Measurements from ENCODE around the gene ACTR1B. TPM values are rescaled to one million over a fixed set of nuclear protein-coding genes. Genes with fewer than 3 reads are reported as not detected.
"Not testable (repeated sequence)": the region's sequence is repeated elsewhere in the genome, so short reads cannot be mapped to it uniquely, and the experiment has no call there.

ACTR1B gene
- polyA plus RNA-seq, 1 of the 3 experiments (the other 2 are of a cell fraction), result 51.5 TPM

DNA sequence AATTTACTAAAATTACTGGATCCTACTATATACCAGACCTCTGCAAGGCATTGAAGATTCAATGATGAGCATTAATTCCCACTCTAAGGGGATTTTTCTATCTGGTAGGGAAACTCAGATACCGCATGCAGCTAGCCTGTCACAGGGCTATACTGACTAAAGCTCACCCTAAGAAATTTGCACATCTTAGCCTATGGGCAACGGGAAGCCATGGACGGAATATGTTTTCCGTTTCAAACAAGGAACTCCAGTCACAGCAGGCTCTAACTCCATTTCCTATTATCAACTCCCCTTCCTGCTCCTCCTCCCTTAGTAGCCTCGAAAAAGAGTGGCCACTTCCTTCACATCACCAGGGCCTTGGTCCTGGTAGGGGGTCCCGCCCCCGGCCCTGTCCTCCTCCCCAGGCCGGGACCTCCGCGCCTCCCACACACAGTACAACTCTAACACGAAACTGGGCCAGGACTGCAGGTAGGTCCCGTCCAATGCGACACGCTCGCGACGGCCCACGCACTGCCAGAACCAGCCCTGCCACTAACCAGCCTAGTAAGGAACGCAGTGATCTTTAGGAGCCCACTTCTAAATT lies 18.6 kb downstream of the ACTR1B start:
- no peak for TF ChIP-seq EP300 (IDR thresholded peaks at IDR 0.05; ENCODE audit: borderline replicate concordance in 1 of 2, low read depth in 1 of 2, low read length in 1 of 2)
- TF ChIP-seq, protein P1, sequence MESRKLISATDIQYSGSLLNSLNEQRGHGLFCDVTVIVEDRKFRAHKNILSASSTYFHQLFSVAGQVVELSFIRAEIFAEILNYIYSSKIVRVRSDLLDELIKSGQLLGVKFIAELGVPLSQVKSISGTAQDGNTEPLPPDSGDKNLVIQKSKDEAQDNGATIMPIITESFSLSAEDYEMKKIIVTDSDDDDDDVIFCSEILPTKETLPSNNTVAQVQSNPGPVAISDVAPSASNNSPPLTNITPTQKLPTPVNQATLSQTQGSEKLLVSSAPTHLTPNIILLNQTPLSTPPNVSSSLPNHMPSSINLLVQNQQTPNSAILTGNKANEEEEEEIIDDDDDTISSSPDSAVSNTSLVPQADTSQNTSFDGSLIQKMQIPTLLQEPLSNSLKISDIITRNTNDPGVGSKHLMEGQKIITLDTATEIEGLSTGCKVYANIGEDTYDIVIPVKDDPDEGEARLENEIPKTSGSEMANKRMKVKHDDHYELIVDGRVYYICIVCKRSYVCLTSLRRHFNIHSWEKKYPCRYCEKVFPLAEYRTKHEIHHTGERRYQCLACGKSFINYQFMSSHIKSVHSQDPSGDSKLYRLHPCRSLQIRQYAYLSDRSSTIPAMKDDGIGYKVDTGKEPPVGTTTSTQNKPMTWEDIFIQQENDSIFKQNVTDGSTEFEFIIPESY (IDR thresholded peaks at IDR 0.05; ENCODE audit: borderline replicate concordance, low read depth), result no peak
- TF ChIP-seq TEAD4 (IDR thresholded peaks at IDR 0.05; ENCODE audit: borderline replicate concordance, insufficient read depth), result no peak
- no peak for TF ChIP-seq TCF12 (IDR thresholded peaks at IDR 0.05)
- no peaks in the 10 kb centered on the region for H4K20me1 ChIP-seq (ENCODE audit: insufficient read depth)
- H3K9ac ChIP-seq, result peak overlapping the region; percentile 56
- H3K4me1 ChIP-seq (ENCODE audit: control insufficient read depth in 1 of 2, insufficient read depth in 2 of 2, low read depth in 1 of 2, low read length in 1 of 2), result peaks cover 0 to 16% of the 10 kb centered on the region in 2 experiments; a peak in 2 of 4 replicates
- ChIA-PET POLR2A (interaction anchor here (0.9 to 2.0 kb wide), 4 partner anchors 12 to 55 kb away, joined by 4 to 26 read pairs (median 8); partner anchors contain the start of gene ACTR1B), CTCF (interaction anchor here (1.0 to 2.7 kb wide), 6 partner anchors 17 to 54 kb away, joined by 3 to 12 read pairs (median 6); partner anchors contain the start of gene ACTR1B)
- peak overlapping the region; percentile 68 to 87; a peak in 3 of 4 replicates for H3K27ac ChIP-seq (ENCODE audit: low read depth in 2 of 2, low read length in 1 of 2)
- no peaks in the 10 kb centered on the region for H3F3A ChIP-seq (replicated peaks; ENCODE audit: insufficient read depth)
- H3K9me2 ChIP-seq, result no peaks in the 10 kb centered on the region
- WGBS (ENCODE audit: low lambda C conversion rate), result 24% methylated on average over 18 of the region's 19 CpGs
- H3K4me2 ChIP-seq, result peak overlapping the region; percentile 85
- peak; percentile 47 for DNase-seq
- H3K79me2 ChIP-seq (ENCODE audit: insufficient read depth), result peaks cover 18% of the 10 kb centered on the region
- no peaks in the 10 kb centered on the region for H3K27me3 ChIP-seq (ENCODE audit: insufficient read depth)
- H2AFZ ChIP-seq (ENCODE audit: low read depth), result peak overlapping the region; percentile 96
- no peaks in the 10 kb centered on the region for H3K9me3 ChIP-seq
- peak overlapping the region; percentile 98 for H3K4me3 ChIP-seq (ENCODE audit: low read depth in 2 of 2, low read length in 1 of 2)
- peaks cover 23 to 29% of the 10 kb centered on the region in 2 experiments for H3K36me3 ChIP-seq (replicated peaks in 1 of 2; ENCODE audit: control insufficient read depth in 1 of 2, insufficient read depth in 2 of 2, low read length in 1 of 2)

- Histone ChIP-seq H3K4me1 (ENCODE audit: control insufficient read depth in 1 of 2, insufficient read depth in 2 of 2, low read depth in 1 of 2, low read length in 1 of 2) (peaks cover 0 to 16% of the 10 kb centered on the region in 2 experiments; a peak in 2 of 4 replicates), H3K4me2 (no peak overlapping the region), H2AFZ (ENCODE audit: low read depth) (no peak overlapping the region), H3K9ac (no peak overlapping the region), H3F3A (replicated peaks; ENCODE audit: insufficient read depth) (no peaks in the 10 kb centered on the region), H3K79me2 (ENCODE audit: insufficient read depth) (peaks cover 18% of the 10 kb centered on the region), H3K27ac (ENCODE audit: low read depth in 2 of 2, low read length in 1 of 2) (no peak overlapping the region), H3K27me3 (ENCODE audit: insufficient read depth) (no peaks in the 10 kb centered on the region), H3K36me3 (replicated peaks in 1 of 2; ENCODE audit: control insufficient read depth in 1 of 2, insufficient read depth in 2 of 2, low read length in 1 of 2) (peaks cover 21% of the 10 kb centered on the region in 2 experiments), H3K9me2 (no peaks in the 10 kb centered on the region), H4K20me1 (ENCODE audit: insufficient read depth) (no peaks in the 10 kb centered on the region), H3K4me3 (ENCODE audit: low read depth in 2 of 2, low read length in 1 of 2) (no peak overlapping the region), H3K9me3 (no peaks in the 10 kb centered on the region)
- 97% methylated on average over 4 of the region's 4 CpGs for WGBS (ENCODE audit: low lambda C conversion rate)
- no peak for TF ChIP-seq GATA2 (CRISPR knock-in tag; IDR thresholded peaks at IDR 0.05)
- TF ChIP-seq, protein P1 (IDR thresholded peaks at IDR 0.05; ENCODE audit: borderline replicate concordance, low read depth), result no peak
- TF ChIP-seq FOSL2 (IDR thresholded peaks at IDR 0.05; ENCODE audit: borderline replicate concordance, low read depth), result no peak
- DNase-seq, result no peak
- ChIA-PET CTCF (interaction anchor here (0.7 to 1.5 kb wide), 3 partner anchors 53 to 54 kb away, joined by 3 to 4 read pairs (median 3); no protein-coding TSS in a partner anchor), POLR2A (no interaction called here)
These were observed 19.7 kb downstream of the ACTR1B start for GRCh38 chr2:97644023-97644717.

GRCh38 chr2:97626049-97626430 lies 37.8 kb downstream of the ACTR1B start:
- H3K27me3 ChIP-seq (ENCODE audit: insufficient read depth); H3F3A ChIP-seq (replicated peaks; ENCODE audit: insufficient read depth); POLR2A ChIA-PET; H4K20me1 ChIP-seq (ENCODE audit: insufficient read depth); H3K9me3 ChIP-seq; H3K79me2 ChIP-seq (ENCODE audit: insufficient read depth); H3K4me1 ChIP-seq (ENCODE audit: control insufficient read depth in 1 of 2, insufficient read depth in 2 of 2, low read depth in 1 of 2, low read length in 1 of 2); H3K27ac ChIP-seq (ENCODE audit: low read depth in 2 of 2, low read length in 1 of 2); CTCF ChIA-PET; DNase-seq; H3K4me3 ChIP-seq (ENCODE audit: low read depth in 2 of 2, low read length in 1 of 2); H3K36me3 ChIP-seq (replicated peaks in 1 of 2; ENCODE audit: control insufficient read depth in 1 of 2, insufficient read depth in 2 of 2, low read length in 1 of 2); H3K9me2 ChIP-seq; H2AFZ ChIP-seq (ENCODE audit: low read depth); H3K4me2 ChIP-seq; H3K9ac ChIP-seq: not testable (repeated sequence)
- 43% methylated on average over 6 of the region's 8 CpGs for WGBS (ENCODE audit: low lambda C conversion rate)

DNA sequence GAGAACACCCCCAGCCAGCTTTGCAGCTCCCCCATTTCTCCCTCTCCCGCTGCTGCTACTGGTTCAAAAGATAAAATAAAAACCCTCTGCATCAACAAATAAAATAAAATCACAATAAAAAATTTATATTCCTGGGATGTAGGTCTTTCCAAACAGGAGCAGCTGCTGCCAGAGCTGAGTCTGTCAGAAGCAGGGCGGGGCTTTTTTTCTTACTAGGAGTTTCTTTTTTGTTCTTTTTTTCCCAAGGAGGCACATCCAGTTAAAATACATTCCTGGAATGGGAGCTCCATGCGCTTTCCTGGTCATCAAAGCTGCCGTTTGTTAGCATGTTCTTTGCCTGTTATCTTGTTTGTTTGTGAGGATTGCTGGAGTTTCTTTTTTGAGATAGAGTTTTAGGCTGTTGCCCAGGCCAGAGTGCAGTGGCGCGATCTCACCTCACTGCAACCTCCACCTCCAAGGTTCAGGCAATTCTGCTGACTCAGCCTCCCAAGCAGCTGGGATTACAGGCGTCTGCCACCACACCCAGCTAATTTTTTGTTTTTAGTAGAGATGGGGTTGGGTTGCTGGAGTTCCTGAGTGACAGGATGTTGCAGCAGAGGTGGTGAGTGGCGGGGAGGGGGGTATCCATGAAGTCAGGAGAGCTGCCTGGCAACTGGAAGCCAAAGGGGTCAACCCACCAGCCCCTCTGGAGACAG lies 38.3 kb downstream of the ACTR1B start:
- H3K36me3 ChIP-seq (replicated peaks in 1 of 2; ENCODE audit: control insufficient read depth in 1 of 2, insufficient read depth in 2 of 2, low read length in 1 of 2); POLR2A ChIA-PET; H3K79me2 ChIP-seq (ENCODE audit: insufficient read depth); H3F3A ChIP-seq (replicated peaks; ENCODE audit: insufficient read depth); H3K27me3 ChIP-seq (ENCODE audit: insufficient read depth); H3K9me2 ChIP-seq; H3K9ac ChIP-seq; H3K4me3 ChIP-seq (ENCODE audit: low read depth in 2 of 2, low read length in 1 of 2); H2AFZ ChIP-seq (ENCODE audit: low read depth); H4K20me1 ChIP-seq (ENCODE audit: insufficient read depth); H3K4me2 ChIP-seq; H3K9me3 ChIP-seq; H3K4me1 ChIP-seq (ENCODE audit: control insufficient read depth in 1 of 2, insufficient read depth in 2 of 2, low read depth in 1 of 2, low read length in 1 of 2); H3K27ac ChIP-seq (ENCODE audit: low read depth in 2 of 2, low read length in 1 of 2); DNase-seq; CTCF ChIA-PET: not testable (repeated sequence)
- 39% methylated on average over 2 of the region's 8 CpGs for WGBS (ENCODE audit: low lambda C conversion rate)
